ENCODE data around the gene TM2D3.

TM2D3 gene

DNA sequence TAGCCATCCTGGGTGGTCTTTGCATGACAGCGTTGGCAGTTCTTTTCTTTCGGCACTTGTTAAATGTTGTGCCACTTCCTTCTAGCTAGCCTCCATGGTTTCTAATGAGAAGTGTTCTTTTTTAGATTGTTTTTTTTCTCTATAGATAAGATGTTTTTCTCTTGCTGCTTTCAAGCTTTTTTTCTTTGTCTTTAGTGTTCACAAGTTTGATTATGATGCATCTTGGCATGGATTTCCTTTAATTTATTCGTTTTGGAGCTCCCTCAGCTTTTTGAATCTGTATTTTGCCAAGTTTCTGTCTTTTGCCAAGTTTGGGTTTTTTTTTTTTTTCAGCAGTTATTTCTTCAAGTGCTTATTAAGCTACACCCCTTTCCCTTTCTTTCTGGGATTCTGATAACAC is 53.1 kb downstream of the TM2D3 start:
- no peak for DNase-seq

- no peak for DNase-seq
Observed at GRCh38 chr15:101597360-101597928, 54.7 kb downstream of the TM2D3 start.

- no peak for DNase-seq
Observed at GRCh38 chr15:101596633-101597032, 55.5 kb downstream of the TM2D3 start.
